ENCODE data around the gene TRIM6. TPM values are rescaled to one million over a fixed set of nuclear protein-coding genes. Genes with fewer than 3 reads are reported as not detected.

TRIM6 gene, protein sequence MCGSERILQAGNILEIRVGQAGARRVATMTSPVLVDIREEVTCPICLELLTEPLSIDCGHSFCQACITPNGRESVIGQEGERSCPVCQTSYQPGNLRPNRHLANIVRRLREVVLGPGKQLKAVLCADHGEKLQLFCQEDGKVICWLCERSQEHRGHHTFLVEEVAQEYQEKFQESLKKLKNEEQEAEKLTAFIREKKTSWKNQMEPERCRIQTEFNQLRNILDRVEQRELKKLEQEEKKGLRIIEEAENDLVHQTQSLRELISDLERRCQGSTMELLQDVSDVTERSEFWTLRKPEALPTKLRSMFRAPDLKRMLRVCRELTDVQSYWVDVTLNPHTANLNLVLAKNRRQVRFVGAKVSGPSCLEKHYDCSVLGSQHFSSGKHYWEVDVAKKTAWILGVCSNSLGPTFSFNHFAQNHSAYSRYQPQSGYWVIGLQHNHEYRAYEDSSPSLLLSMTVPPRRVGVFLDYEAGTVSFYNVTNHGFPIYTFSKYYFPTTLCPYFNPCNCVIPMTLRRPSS
- total RNA-seq: 5.1 and 6.1 TPM in 2 replicates

DNA sequence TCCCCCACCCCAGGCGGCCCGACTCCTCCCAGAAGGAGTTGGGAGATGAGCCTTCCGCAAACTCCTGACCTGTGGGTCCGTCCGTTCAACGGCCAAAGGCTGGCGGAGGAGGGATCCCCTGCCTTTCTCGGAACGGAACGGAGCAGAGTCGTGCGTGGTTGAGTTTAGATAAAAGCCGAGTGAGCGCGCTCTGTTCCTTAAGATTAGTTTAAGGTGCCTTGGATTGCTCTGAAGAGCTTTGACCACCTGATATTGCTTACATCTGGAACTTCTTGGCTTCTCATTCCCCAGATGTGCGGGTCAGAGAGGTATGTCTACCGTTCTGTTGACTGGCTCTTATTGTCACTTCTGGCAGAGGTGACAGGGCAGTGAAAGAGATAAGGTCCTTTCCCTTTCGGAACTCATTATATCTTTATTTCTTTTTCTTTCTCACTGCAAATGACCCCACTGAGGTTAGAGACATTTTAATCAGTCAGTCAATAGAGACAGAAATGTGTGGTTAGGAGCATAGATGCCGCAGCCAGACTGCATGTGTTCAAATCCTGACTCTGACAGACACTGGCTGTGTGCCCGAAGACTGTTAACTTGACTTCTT, at the start of gene TRIM6:
Gene TRIM6 (plus strand): TSS at position 31 of the 595 bp plus-strand sequence. CDS start 261 bp downstream, at position 292.

DNA sequence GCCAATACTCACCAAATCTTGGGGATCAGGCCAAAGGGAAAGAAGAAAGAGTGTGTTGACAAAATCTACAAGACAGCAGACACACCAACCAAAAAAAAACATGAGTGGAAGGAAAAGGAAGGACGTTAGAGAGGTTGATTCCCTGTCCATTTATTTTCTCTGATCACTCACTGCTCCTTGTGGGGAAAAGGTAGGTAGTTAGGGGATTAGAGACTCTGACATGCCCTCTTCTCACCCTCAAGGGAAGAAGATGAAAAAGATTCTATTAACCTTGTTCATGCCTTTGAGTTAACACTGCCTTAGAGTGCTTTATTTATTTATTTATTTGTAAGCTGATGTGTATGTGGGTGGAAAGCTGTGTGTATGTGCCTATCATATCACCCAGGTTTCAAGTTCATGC, 48.0 kb upstream of the TRIM6 start, which contains the start of gene OR52H1:
Gene OR52H1 (minus strand): TSS at position 101 of the 400 bp plus-strand sequence. CDS start 3,035 bp downstream, outside the sequence.

DNA sequence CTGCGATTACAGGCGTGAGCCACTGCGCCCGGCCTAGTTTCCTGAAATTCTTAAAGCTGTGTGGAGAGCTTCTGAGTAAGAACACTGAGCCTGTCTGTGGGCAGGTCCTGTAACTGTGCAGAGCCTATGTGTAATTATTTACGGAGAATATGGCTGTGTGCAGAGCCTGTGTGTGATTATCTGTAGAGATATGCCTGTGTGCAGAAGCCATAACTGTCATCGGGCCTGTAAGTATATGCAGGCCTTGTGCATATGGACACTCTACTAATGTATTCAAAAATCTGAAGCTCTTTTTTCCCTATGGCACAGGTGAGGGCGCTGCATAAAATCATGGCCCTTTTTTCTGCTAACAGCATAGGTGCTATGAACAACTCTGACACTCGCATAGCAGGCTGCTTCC, 15.9 kb upstream of the TRIM6 start, which contains the start of gene OR52B6:
Gene OR52B6 (plus strand): TSS at position 301 of the 400 bp plus-strand sequence. CDS start 0 bp downstream, at position 301.

DNA sequence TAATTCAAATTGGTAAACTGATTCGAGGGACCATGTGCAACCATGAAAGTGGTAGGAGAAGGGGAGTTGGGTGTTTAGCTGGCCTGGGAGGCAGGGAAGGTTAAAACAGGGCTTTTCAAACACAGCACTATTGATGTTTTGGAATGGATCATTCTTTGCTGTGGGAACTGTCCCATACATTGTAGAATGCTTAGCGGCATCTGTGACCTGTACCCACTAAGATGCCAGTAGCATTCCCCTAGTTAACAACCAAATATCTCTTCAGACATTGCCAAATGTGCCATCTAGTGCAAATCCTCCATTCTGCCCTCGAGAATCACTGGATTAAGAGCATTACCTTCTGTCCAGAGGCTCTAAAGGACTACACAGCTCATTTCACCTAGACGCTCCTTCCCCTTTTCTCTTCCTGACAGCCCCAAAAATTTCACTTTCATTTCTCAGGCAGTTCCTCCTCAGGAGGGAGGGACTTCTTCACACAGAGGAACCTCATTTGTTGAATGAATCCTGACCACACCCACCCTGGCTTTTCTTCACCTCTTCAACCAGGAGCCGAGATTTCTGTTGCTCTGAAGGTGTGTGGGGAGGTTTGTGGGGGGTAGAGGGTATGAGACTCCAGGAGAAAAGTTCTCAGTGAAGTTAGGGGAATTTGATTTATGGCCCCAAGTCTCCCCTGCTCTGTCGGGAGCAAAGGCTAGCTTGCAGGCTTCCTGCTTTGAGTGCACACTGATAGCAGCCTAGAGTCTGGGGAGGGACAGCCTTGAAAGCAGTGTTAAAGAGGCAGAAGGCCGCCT, 28.2 kb downstream of the TRIM6 start, which contains the start of gene TRIM34:
Gene TRIM34 (plus strand): TSS at position 513 of the 791 bp plus-strand sequence. CDS start 7,331 bp downstream, outside the sequence.

Other genes starting within 250 kb of the TRIM6 start
- not detected in 2 replicates for gene OR51B6, start 245.1 kb upstream of the TRIM6 start, total RNA-seq
- not detected in 2 replicates for gene OR51M1, start 212.8 kb upstream of the TRIM6 start, total RNA-seq
- not detected in 2 replicates for gene OR51Q1, start 174.5 kb upstream of the TRIM6 start, total RNA-seq
- gene OR51I1, start 155.1 kb upstream of the TRIM6 start, total RNA-seq: not detected in 2 replicates
- gene OR51I2, start 147.3 kb upstream of the TRIM6 start, total RNA-seq: not detected in 2 replicates
- gene OR52D1, start 108.0 kb upstream of the TRIM6 start, total RNA-seq: not detected in 2 replicates
- gene UBQLN3, start 86.7 kb upstream of the TRIM6 start, total RNA-seq: not detected in 2 replicates
- gene UBQLNL, start 79.9 kb upstream of the TRIM6 start, total RNA-seq: 0.25 TPM in 1 of 2 replicates, not detected in the other
- not detected in 2 replicates for gene OR52H1, start 48.1 kb upstream of the TRIM6 start, total RNA-seq
- not detected in 2 replicates for gene OR52B6, start 15.8 kb upstream of the TRIM6 start, total RNA-seq
- 1.8 and 2.0 TPM in 2 replicates for gene TRIM34, start 28.4 kb downstream of the TRIM6 start, total RNA-seq
- 16.5 and 23.2 TPM in 2 replicates for gene TRIM5, start 88.4 kb downstream of the TRIM6 start, total RNA-seq
- gene TRIM22, start 93.2 kb downstream of the TRIM6 start, total RNA-seq: 5.1 and 8.6 TPM in 2 replicates
- not detected in 2 replicates for gene OR56B1, start 139.8 kb downstream of the TRIM6 start, total RNA-seq
- not detected in 2 replicates for gene OR52N4, start 157.6 kb downstream of the TRIM6 start, total RNA-seq
- gene OR52N5, start 186.7 kb downstream of the TRIM6 start, total RNA-seq: not detected in 2 replicates
- gene OR52N1, start 194.6 kb downstream of the TRIM6 start, total RNA-seq: not detected in 2 replicates
- gene OR52N2, start 212.3 kb downstream of the TRIM6 start, total RNA-seq: not detected in 2 replicates
- not detected in 2 replicates for gene OR52E6, start 245.3 kb downstream of the TRIM6 start, total RNA-seq